ENCODE data around the gene GARNL3. TPM values are rescaled to one million over a fixed set of nuclear protein-coding genes. Genes with fewer than 3 reads are reported as not detected.

Gene GARNL3
- total RNA-seq, 4 donors from 2014 or later: 12.3 to 78.4 (median 23.7) TPM

GRCh38 chr9:127362829-127363228 lies 98.3 kb downstream of the GARNL3 start:
- H3K9me3 ChIP-seq: no peaks in the 10 kb centered on the region
- TF ChIP-seq CTCF (IDR thresholded peaks at IDR 0.05) (no peak), POLR2A (IDR thresholded peaks at IDR 0.05) (no peak)
- H3K36me3 ChIP-seq: no peaks in the 10 kb centered on the region
- peaks cover 0 to 10% (median 0%) of the 10 kb centered on the region in 4 donors for H3K4me1 ChIP-seq
- peak in 1 of 3 donors; percentile 31 for DNase-seq
- no peaks in the 10 kb centered on the region for H3K27me3 ChIP-seq
- H3K4me3 ChIP-seq: no peak overlapping the region
- H3K27ac ChIP-seq: no peak overlapping the region

- H3K27ac ChIP-seq: no peak overlapping the region
- H3K4me1 ChIP-seq: peaks cover 0 to 10% (median 0%) of the 10 kb centered on the region in 4 donors
- DNase-seq: peak in 1 of 3 donors; percentile 11
- no peaks in the 10 kb centered on the region for H3K36me3 ChIP-seq
- H3K27me3 ChIP-seq: no peaks in the 10 kb centered on the region
- no peak for TF ChIP-seq CTCF (IDR thresholded peaks at IDR 0.05)
- TF ChIP-seq POLR2A (IDR thresholded peaks at IDR 0.05): no peak
- no peak overlapping the region for H3K4me3 ChIP-seq
- no peaks in the 10 kb centered on the region for H3K9me3 ChIP-seq
These were observed 100.9 kb downstream of the GARNL3 start for GRCh38 chr9:127365461-127365860.

DNA sequence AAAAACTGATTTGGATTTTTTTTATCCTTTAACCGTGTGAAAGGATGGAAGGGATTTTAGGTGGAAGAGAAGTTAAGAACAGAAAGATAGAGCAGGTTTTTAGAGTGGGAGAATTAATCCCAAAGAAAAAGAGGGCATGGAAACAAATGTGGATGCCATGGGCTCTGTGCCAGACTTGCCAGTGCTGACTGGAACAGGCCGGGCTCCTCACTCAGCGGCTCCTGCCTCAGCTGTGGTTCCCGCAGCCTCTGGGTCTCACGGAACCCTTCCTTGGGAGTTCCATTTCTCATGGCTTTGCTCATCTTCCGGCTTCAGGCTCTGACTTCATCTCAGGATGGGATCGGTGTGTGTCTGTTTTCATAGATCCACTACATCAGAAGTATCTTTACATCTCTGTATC lies 102.0 kb downstream of the GARNL3 start:
- Histone ChIP-seq H3K27me3 (no peaks in the 10 kb centered on the region), H3K27ac (no peak overlapping the region), H3K36me3 (no peaks in the 10 kb centered on the region), H3K9me3 (no peaks in the 10 kb centered on the region), H3K4me3 (no peak overlapping the region), H3K4me1 (peaks cover 0 to under 1% (median 0%) of the 10 kb centered on the region in 4 donors)
- TF ChIP-seq POLR2A (IDR thresholded peaks at IDR 0.05) (no peak), CTCF (IDR thresholded peaks at IDR 0.05) (no peak)
- DNase-seq: no peak

GRCh38 chr9:127368852-127369402 lies 104.4 kb downstream of the GARNL3 start:
- Histone ChIP-seq H3K27me3 (no peaks in the 10 kb centered on the region), H3K36me3 (no peaks in the 10 kb centered on the region), H3K4me3 (no peak overlapping the region), H3K4me1 (no peaks in the 10 kb centered on the region), H3K27ac (no peak overlapping the region), H3K9me3 (no peaks in the 10 kb centered on the region)
- TF ChIP-seq CTCF (IDR thresholded peaks at IDR 0.05) (no peak), POLR2A (IDR thresholded peaks at IDR 0.05) (no peak)
- DNase-seq: no peak

DNA sequence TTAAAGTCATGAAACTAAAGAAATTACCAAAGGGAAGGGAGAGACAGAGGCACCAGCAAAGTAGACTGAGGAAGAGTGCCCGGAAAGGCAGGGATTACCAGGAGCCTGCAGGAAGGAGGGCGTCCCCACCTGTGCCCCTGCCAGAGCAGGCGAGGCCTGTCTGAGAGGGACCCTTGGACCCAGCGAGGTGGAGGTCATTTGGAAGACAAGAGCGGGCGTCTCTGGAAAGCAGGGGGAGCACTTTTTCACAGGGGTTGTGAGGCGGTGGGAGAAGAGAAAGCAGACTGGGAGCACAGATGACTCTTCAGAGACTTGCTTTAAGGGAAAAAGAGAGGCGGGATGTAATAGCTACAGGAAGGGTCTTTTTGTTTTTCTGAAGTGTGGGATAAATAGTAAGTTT lies 104.9 kb downstream of the GARNL3 start:
- Histone ChIP-seq H3K9me3 (no peaks in the 10 kb centered on the region), H3K4me1 (no peaks in the 10 kb centered on the region), H3K36me3 (no peaks in the 10 kb centered on the region), H3K27ac (no peak overlapping the region), H3K27me3 (no peaks in the 10 kb centered on the region), H3K4me3 (no peak overlapping the region)
- TF ChIP-seq CTCF (IDR thresholded peaks at IDR 0.05): no peak
- no peak for TF ChIP-seq POLR2A (IDR thresholded peaks at IDR 0.05)
- no peak for DNase-seq

DNA sequence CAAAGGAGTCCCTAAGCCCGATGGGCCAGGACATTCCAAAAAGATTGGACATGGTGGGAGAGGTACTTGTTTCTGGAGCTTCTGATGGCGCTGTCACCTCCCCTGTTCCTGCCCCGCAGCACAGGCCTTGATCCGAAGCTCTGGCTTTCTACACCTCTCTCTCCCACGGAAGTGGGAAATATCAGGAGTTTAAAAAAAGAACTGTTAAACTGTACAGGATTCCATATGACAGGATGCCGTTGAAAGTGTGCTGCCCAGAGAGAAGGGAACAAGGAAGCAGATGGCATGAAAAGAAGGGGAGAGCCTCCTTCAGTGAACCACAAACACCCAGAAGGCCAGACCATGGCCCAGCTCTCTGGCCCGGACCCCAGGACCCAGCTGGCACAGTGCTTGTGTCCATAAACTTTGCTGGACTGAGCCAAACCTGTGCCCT lies 105.6 kb downstream of the GARNL3 start:
- Histone ChIP-seq H3K4me3 (no peak overlapping the region), H3K9me3 (no peaks in the 10 kb centered on the region), H3K4me1 (no peaks in the 10 kb centered on the region), H3K27ac (no peak overlapping the region), H3K36me3 (no peaks in the 10 kb centered on the region), H3K27me3 (no peaks in the 10 kb centered on the region)
- TF ChIP-seq CTCF (IDR thresholded peaks at IDR 0.05): no peak
- no peak for TF ChIP-seq POLR2A (IDR thresholded peaks at IDR 0.05)
- DNase-seq: no peak
